MM.1S (cell line): ENCODE results near the gene ITPRIPL1.
A peak's percentile ranks its signal among the peaks of the same experiment; 100 is the strongest.

Source experiments
- DNase-seq: peaks from one replicate; pipeline ENCODE4 v3.0.0-alpha.2; 2015
- H2AFZ ChIP-seq: fragments of 300-600 bp; sonication (generic); 2 replicates; pipeline ENCODE4 v1.6.0; 2016; ENCODE audit warnings: antibody characterized with exemption, low read length
- H3F3A ChIP-seq: fragments of 300-600 bp; sonication (generic); 2 replicates; pipeline ENCODE4 v1.6.1; 2016; ENCODE audit warnings: mild to moderate bottlenecking, antibody characterized with exemption, low read length, moderate library complexity, mixed read lengths; ENCODE audit not compliant: insufficient read depth
- H3K27ac ChIP-seq: fragments of 300-600 bp; sonication (generic); 2 replicates; pipeline ENCODE4 v1.5.1; 2016; ENCODE audit warnings: mild to moderate bottlenecking, low read length
- H3K27me3 ChIP-seq: fragments of 300-600 bp; sonication (generic); replicated peaks from 2 replicates; pipeline ENCODE4 v1.6.0; 2016; ENCODE audit warnings: low read length; ENCODE audit not compliant: insufficient read depth
- H3K36me3 ChIP-seq: fragments of 300-600 bp; sonication (generic); replicated peaks from 2 replicates; pipeline ENCODE4 v1.6.1; 2016; ENCODE audit warnings: mild to moderate bottlenecking, low read length, mixed read lengths; ENCODE audit not compliant: insufficient read depth
- H3K4me1 ChIP-seq: fragments of 300-600 bp; sonication (generic); 2 replicates; pipeline ENCODE4 v1.6.1; 2016; ENCODE audit warnings: low read length, mixed read lengths
- H3K4me2 ChIP-seq: fragments of 300-600 bp; sonication (generic); 2 replicates; pipeline ENCODE4 v1.6.0; 2016; ENCODE audit warnings: low read depth, low read length
- H3K4me3 ChIP-seq: fragments of 300-600 bp; sonication (generic); 2 replicates; pipeline ENCODE4 v1.5.1; 2016; ENCODE audit warnings: low read length, mixed read lengths
- H3K79me2 ChIP-seq: fragments of 300-600 bp; sonication (generic); 2 replicates; pipeline ENCODE4 v1.6.1; 2016; ENCODE audit warnings: mixed run types, low read length, mixed read lengths
- H3K9ac ChIP-seq: fragments of 300-600 bp; sonication (generic); 2 replicates; pipeline ENCODE4 v1.6.1; 2016; ENCODE audit warnings: low read length, mixed read lengths
- H3K9me2 ChIP-seq: fragments of 300-600 bp; sonication (generic); replicated peaks from 2 replicates; pipeline ENCODE4 v1.6.1; 2016; ENCODE audit warnings: mild to moderate bottlenecking, low read length, mixed read lengths; ENCODE audit not compliant: insufficient read depth
- H3K9me3 ChIP-seq: fragments of 300-600 bp; sonication (generic); replicated peaks from 2 replicates; pipeline ENCODE4 v1.6.1; 2016; ENCODE audit warnings: mild to moderate bottlenecking, low read length, mixed read lengths; ENCODE audit not compliant: insufficient read depth
- H4K20me1 ChIP-seq: fragments of 300-600 bp; sonication (generic); 2 replicates; pipeline ENCODE4 v1.6.1; 2016; ENCODE audit warnings: mild to moderate bottlenecking, low read length, moderate library complexity, mixed read lengths; ENCODE audit not compliant: insufficient read depth
- EZH2 ChIP-seq: fragments of 300-600 bp; sonication (generic); optimal IDR thresholded peaks from 2 replicates; pipeline ENCODE3; 2017; ENCODE audit warnings: low read depth, mild to moderate bottlenecking, antibody characterized with exemption, low read length, mixed read lengths
- EZH2phosphoT487 ChIP-seq: fragments of 300-600 bp; sonication (generic); IDR thresholded peaks from 2 replicates; pipeline ENCODE4 v1.6.1; 2018; ENCODE audit warnings: antibody characterized with exemption, low read length
- TF ChIP-seq, protein P1 (sequence below): fragments of 300-600 bp; sonication (generic); IDR thresholded peaks from 2 replicates; pipeline ENCODE4 v1.5.1; 2016; ENCODE audit warnings: antibody characterized with exemption, low read length, mixed read lengths

The ITPRIPL1 gene

DNA sequence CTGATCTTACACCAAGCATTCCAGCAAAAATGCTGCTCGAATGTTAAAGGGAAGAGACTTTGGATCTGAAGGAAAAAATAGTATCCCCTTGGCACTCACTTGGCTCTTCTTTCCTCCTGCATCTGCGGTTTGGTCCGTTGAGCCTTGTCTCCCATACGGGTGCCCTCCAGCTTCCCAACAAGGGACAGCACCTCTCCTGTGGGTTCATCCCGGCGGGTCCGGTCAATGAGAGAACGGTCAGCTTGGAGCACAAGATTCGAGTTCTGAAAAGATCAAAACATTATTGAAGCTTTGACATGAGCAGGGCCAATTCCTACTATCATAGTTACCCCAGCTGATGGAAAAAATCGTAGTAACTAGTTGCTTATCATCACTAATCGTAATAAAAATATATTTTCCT, 20.5 kb upstream of the ITPRIPL1 start:
- H3K4me2 ChIP-seq, result peak overlapping the region; percentile 88
- peaks cover 16% of the 10 kb centered on the region for H3K4me1 ChIP-seq
- H3K9me3 ChIP-seq, result no peaks in the 10 kb centered on the region
- peak overlapping the region; percentile 87 for H3K9ac ChIP-seq
- no peak overlapping the region; the same call in 1 of the 2 replicates for H3K27ac ChIP-seq
- H2AFZ ChIP-seq, result no peak overlapping the region
- no peaks in the 10 kb centered on the region for H3K27me3 ChIP-seq
- no peaks in the 10 kb centered on the region for H3F3A ChIP-seq
- no peaks in the 10 kb centered on the region for H4K20me1 ChIP-seq
- TF ChIP-seq, protein P1, sequence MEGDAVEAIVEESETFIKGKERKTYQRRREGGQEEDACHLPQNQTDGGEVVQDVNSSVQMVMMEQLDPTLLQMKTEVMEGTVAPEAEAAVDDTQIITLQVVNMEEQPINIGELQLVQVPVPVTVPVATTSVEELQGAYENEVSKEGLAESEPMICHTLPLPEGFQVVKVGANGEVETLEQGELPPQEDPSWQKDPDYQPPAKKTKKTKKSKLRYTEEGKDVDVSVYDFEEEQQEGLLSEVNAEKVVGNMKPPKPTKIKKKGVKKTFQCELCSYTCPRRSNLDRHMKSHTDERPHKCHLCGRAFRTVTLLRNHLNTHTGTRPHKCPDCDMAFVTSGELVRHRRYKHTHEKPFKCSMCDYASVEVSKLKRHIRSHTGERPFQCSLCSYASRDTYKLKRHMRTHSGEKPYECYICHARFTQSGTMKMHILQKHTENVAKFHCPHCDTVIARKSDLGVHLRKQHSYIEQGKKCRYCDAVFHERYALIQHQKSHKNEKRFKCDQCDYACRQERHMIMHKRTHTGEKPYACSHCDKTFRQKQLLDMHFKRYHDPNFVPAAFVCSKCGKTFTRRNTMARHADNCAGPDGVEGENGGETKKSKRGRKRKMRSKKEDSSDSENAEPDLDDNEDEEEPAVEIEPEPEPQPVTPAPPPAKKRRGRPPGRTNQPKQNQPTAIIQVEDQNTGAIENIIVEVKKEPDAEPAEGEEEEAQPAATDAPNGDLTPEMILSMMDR, result no peak
- TF ChIP-seq EZH2 (no peak), EZH2phosphoT487 (no peak)
- no peaks in the 10 kb centered on the region for H3K9me2 ChIP-seq
- peak overlapping the region; percentile 85 for H3K4me3 ChIP-seq
- peaks cover 65% of the 10 kb centered on the region for H3K79me2 ChIP-seq
- H3K36me3 ChIP-seq, result peaks cover 12% of the 10 kb centered on the region
- no peak for DNase-seq

DNA sequence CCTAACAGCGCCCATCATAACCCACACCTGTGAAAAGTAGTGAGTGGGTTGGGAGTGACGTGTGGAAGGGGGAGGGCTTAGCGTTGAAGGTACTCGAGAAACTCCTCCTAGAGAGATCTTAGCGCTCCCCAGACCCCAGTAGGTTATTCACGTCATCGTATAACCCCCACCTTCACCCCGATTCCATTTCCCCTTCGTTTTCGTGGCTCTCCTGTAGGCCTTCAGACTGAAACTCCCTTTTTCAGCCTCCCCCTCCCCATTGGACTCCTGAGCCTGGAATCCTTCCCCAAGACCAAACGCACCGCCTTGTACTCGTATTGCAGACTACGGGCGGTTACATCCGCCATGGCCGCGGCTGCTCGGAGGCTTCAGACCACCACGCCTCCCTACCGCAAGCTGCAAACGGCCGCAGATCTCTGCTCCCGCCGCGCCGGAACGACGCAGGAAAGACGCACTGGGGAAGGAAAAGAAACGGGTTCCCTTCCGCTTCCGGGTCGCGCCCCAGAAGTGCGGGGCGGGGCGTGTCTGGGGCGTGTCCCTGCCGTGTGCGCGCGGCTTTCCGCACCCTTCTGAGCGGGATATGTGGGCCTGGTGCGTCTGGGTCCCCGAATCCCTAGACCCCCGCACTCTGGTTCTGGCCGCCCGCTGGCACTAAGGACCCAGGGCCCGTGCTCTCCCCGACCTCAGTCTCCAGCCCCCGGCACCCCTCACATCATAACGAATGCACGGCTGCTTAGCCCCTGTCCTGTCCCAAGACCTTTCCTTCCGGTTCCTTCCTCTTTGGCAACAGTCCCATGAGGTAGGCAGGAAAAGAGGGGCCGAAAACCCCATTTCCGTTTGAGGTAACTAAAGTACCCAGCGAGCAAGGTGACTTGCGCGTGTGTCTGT, 19.8 kb upstream of the ITPRIPL1 start, which contains the start of gene SNRNP200:
SNRNP200 (minus strand) TSS at position 456 of the 888 bp plus-strand sequence; CDS start at position 347, 109 bp downstream.
- peak within 1 kb of the TSS; percentile 57 for H2AFZ ChIP-seq

DNA sequence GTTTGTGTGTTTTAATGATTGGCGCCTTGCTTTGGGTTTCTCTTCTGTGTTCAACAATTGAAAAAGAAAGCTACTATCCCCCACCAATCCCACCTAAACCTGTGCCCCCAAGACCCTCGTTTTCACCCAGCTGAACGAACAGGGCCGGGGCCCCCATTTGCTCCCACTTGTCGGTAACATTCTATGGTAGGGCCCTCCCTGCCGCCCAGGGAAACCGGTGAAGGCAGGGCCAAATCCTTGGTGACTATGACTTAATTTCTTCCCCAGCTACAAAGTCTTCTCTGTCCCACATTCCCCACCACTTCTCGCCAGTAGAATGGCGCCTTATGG, 19.2 kb upstream of the ITPRIPL1 start:
- peak; percentile 22 for DNase-seq
- Histone ChIP-seq H3K36me3 (peaks cover 11% of the 10 kb centered on the region; the same call in 1 of the 2 replicates), H3K9me2 (no peaks in the 10 kb centered on the region), H3K79me2 (peaks cover 55% of the 10 kb centered on the region), H3F3A (no peaks in the 10 kb centered on the region), H4K20me1 (no peaks in the 10 kb centered on the region), H3K27me3 (no peaks in the 10 kb centered on the region), H3K4me3 (peak overlapping the region; percentile 85), H3K4me1 (peaks cover 16% of the 10 kb centered on the region), H3K9me3 (no peaks in the 10 kb centered on the region), H3K9ac (peak overlapping the region; percentile 87), H2AFZ (peak overlapping the region; percentile 57), H3K27ac (peak overlapping the region; percentile 50; the same call in 1 of the 2 replicates), H3K4me2 (peak overlapping the region; percentile 77)
- TF ChIP-seq, protein P1, result no peak
- TF ChIP-seq EZH2phosphoT487 (no peak), EZH2 (no peak)

More for the DNA sequence above, 19.8 kb upstream of the ITPRIPL1 start, which contains the start of gene SNRNP200:
- TF ChIP-seq EZH2 (no peak), EZH2phosphoT487 (no peak)
- TF ChIP-seq, protein P1, result no peak
- peak within 1 kb of the TSS; percentile 50; the same call in 1 of the 2 replicates for H3K27ac ChIP-seq
- H4K20me1 ChIP-seq, result no peaks in the 10 kb centered on the region
- no peaks in the 10 kb centered on the region for H3K9me2 ChIP-seq
- DNase-seq, result peak; percentile 91
- H3K9me3 ChIP-seq, result no peaks in the 10 kb centered on the region
- H3K36me3 ChIP-seq, result peaks cover 11% of the 10 kb centered on the region; the same call in 1 of the 2 replicates
- no peaks in the 10 kb centered on the region for H3F3A ChIP-seq
- H3K79me2 ChIP-seq, result peaks cover 59% of the 10 kb centered on the region
- H3K4me2 ChIP-seq, result peak within 1 kb of the TSS; percentile 88
- peak within 1 kb of the TSS; percentile 85 for H3K4me3 ChIP-seq
- peak within 1 kb of the TSS; percentile 87 for H3K9ac ChIP-seq
- peaks cover 16% of the 10 kb centered on the region for H3K4me1 ChIP-seq
- H3K27me3 ChIP-seq, result no peaks in the 10 kb centered on the region
